ENCODE results near the gene MCTP2. TPM values are rescaled to one million over a fixed set of nuclear protein-coding genes. Genes with fewer than 3 reads are reported as not detected.

MCTP2 gene
- total RNA-seq, 1 donor from 2014 or later = 54.2 TPM

DNA sequence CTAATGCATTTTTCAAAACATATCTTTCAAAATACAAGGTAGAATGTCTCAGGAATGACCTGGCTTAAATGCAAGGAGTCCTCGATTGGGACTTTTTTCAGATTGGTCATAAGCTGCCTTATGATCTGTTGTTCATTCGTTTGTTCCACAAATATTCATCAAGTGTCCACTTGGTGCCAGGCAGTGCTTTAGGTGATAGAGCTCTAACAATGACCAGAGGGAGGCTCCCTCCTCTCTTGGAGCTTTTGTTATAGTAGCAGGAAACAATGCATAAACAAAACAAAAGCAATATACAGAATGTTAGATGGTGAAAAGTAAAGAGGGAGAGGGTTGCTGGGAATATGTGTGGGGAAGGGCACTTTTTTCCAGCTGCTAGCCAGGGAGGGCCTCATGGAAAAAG lies 156.1 kb downstream of the MCTP2 start:
- Mint-ChIP-seq H3K27me3 (no peaks in the 10 kb centered on the region), H3K27ac (peak overlapping the region; percentile 83), H3K36me3 (ENCODE audit: low read depth) (peaks cover 60% of the 10 kb centered on the region), H3K9me3 (peaks cover 2% of the 10 kb centered on the region), H3K4me1 (peaks cover 53% of the 10 kb centered on the region), H3K4me3 (peak overlapping the region; percentile 64)
- intact Hi-C loops (cut with micrococcal nuclease) = no loop called here
- ATAC-seq (ENCODE audit: low read depth) = no peak
- ChIA-PET CTCF (no interaction called here), POLR2A (interaction anchor here (1.0 kb wide), 1 partner anchor 11 kb away, joined by 3 read pairs; no protein-coding TSS in a partner anchor)
- DNase-seq = no peak
- TF ChIP-seq, protein P1, sequence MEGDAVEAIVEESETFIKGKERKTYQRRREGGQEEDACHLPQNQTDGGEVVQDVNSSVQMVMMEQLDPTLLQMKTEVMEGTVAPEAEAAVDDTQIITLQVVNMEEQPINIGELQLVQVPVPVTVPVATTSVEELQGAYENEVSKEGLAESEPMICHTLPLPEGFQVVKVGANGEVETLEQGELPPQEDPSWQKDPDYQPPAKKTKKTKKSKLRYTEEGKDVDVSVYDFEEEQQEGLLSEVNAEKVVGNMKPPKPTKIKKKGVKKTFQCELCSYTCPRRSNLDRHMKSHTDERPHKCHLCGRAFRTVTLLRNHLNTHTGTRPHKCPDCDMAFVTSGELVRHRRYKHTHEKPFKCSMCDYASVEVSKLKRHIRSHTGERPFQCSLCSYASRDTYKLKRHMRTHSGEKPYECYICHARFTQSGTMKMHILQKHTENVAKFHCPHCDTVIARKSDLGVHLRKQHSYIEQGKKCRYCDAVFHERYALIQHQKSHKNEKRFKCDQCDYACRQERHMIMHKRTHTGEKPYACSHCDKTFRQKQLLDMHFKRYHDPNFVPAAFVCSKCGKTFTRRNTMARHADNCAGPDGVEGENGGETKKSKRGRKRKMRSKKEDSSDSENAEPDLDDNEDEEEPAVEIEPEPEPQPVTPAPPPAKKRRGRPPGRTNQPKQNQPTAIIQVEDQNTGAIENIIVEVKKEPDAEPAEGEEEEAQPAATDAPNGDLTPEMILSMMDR (IDR thresholded peaks at IDR 0.05) = no peak

DNA sequence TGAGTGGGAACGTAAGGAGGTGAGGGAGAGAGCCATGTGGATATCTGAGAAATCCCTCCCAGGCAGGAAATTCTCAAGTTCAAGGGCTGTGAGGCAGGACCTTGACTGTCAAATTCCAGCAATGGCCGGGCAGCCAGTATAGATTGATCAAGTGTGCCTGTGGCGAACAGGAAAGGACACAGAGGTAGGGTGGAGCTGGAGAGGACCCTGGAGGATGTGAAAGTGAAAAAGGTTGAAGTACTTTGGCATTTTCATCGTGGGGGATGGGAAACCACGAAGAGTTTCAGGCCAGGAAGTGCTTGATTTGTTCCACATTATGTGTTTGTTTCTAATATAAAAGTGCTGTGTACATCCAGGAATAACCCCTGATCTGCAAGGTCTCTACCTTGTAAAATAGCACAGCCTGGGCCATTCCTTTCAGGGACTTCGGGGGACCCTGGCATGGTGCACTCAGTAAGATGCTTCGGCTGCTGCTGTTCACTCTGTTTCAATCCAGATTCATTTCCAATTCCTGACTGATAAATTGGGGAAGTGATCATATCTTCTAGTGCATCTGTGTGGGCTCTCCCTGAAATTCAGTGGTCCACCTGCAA lies 156.6 kb downstream of the MCTP2 start:
- ATAC-seq (ENCODE audit: low read depth) (peak; percentile 71), DNase-seq (peak; percentile 19)
- Mint-ChIP-seq H3K36me3 (ENCODE audit: low read depth) (peaks cover 60% of the 10 kb centered on the region), H3K27ac (peak overlapping the region; percentile 83), H3K4me3 (peak overlapping the region; percentile 64), H3K4me1 (peaks cover 48% of the 10 kb centered on the region), H3K9me3 (peaks cover 2% of the 10 kb centered on the region), H3K27me3 (no peaks in the 10 kb centered on the region)
- ChIA-PET CTCF (no interaction called here), POLR2A (interaction anchor here (1.0 kb wide), 1 partner anchor 11 kb away, joined by 3 read pairs; no protein-coding TSS in a partner anchor)
- intact Hi-C loops (cut with micrococcal nuclease) = no loop called here
- TF ChIP-seq, protein P1 (IDR thresholded peaks at IDR 0.05) = no peak

DNA sequence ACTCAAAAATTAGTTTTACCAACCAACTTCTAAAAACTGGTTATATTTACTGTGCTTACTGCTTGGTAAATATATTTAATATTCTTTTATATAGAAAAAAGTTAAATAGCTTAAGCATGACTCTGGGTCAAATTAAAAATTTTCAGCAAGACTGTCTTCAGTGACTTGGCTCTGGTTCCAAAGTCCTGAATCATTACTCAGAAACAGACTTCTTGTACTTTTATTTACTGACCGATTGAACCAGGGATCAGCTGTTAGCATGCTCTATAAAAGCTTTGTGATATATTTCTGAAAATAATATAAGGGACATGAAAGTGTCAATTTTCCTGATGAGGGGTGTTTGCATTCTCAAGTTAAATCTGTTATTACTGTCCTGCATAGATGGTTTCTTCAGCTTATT lies 164.3 kb downstream of the MCTP2 start:
- Mint-ChIP-seq H3K27me3 (no peaks in the 10 kb centered on the region), H3K4me3 (no peak overlapping the region), H3K27ac (no peak overlapping the region), H3K9me3 (no peaks in the 10 kb centered on the region), H3K36me3 (ENCODE audit: low read depth) (peaks cover 45% of the 10 kb centered on the region), H3K4me1 (no peaks in the 10 kb centered on the region)
- DNase-seq (no peak), ATAC-seq (ENCODE audit: low read depth) (no peak)
- intact Hi-C loops (cut with micrococcal nuclease) = no loop called here
- ChIA-PET CTCF (interaction anchor here (1.0 kb wide), 1 partner anchor 72 kb away, joined by 3 read pairs; no protein-coding TSS in a partner anchor), POLR2A (no interaction called here)
- TF ChIP-seq, protein P1 (IDR thresholded peaks at IDR 0.05) = no peak

DNA sequence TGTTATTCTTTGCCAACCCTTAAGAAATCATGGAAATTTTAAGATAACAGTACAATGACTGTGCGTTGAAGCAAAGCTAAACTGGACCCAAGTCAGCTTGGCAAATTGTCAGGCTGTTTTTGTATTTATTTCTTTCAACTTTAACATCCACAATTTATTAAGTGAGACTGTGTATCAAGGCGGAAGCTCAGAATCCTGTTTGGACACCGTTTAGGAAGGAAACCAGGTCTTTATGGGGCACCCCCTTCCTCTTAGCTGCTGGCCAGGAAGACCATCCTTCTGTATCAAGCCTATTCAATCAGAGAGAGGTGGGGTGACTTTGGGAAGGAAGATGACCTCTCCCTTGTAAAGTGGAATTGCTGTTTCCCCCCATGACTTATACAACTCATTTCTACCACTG lies 166.0 kb downstream of the MCTP2 start:
- ChIA-PET POLR2A (no interaction called here), CTCF (interaction anchor here (1.6 kb wide), 1 partner anchor 15 kb away, joined by 4 read pairs; no protein-coding TSS in a partner anchor)
- H3K27ac Mint-ChIP-seq = no peak overlapping the region
- H3K27me3 Mint-ChIP-seq = no peaks in the 10 kb centered on the region
- peaks cover 2% of the 10 kb centered on the region for H3K4me1 Mint-ChIP-seq
- TF ChIP-seq, protein P1 (IDR thresholded peaks at IDR 0.05) = no peak
- H3K4me3 Mint-ChIP-seq = no peak overlapping the region
- DNase-seq (no peak), ATAC-seq (ENCODE audit: low read depth) (no peak)
- H3K36me3 Mint-ChIP-seq (ENCODE audit: low read depth) = peaks cover 53% of the 10 kb centered on the region
- intact Hi-C loops (cut with micrococcal nuclease) = no loop called here
- no peaks in the 10 kb centered on the region for H3K9me3 Mint-ChIP-seq

DNA sequence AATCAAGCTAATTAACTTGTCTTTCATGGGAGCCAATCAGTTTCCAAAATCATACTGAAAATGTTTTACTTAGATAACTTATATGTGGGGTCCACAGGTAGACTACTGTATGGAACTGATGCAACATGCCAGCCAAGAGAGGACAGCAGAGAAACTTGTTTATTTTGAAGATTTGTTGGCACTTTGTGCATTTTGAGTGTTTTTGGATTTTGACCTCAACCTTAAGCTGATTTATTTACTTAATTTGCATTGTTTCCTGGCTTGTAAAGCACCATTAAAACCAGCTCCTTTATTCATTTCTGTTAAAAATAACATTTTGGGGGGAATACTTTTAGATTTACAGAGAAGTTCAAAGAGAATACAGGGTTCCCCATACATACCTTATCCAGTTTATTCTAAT lies 166.6 kb downstream of the MCTP2 start:
- Mint-ChIP-seq H3K4me3 (no peak overlapping the region), H3K36me3 (ENCODE audit: low read depth) (peaks cover 58% of the 10 kb centered on the region), H3K27ac (no peak overlapping the region), H3K4me1 (peaks cover 2% of the 10 kb centered on the region), H3K27me3 (no peaks in the 10 kb centered on the region), H3K9me3 (no peaks in the 10 kb centered on the region)
- DNase-seq (no peak), ATAC-seq (ENCODE audit: low read depth) (no peak)
- ChIA-PET POLR2A (no interaction called here), CTCF (interaction anchor here (1.6 kb wide), 1 partner anchor 15 kb away, joined by 4 read pairs; no protein-coding TSS in a partner anchor)
- TF ChIP-seq, protein P1 (IDR thresholded peaks at IDR 0.05) = no peak
- intact Hi-C loops (cut with micrococcal nuclease) = no loop called here

All from activated B cell treated with CpG ODN at 0.5 μM for 24 hours (primary cell).